HepG2 (cell line): ENCODE data around the gene SLC35D2. TPM values are rescaled to one million over a fixed set of nuclear protein-coding genes. Genes with fewer than 3 reads are reported as not detected.

ENCODE experiments used
- AKAP8 ChIP-seq: sonication (generic); formaldehyde crosslinking; IDR thresholded peaks from 2 replicates; pipeline ENCODE4 v1.5.1; 2020; ENCODE audit warnings: mild to moderate bottlenecking, missing genetic modification reagents
- ATAD3A ChIP-seq: sonication (generic); formaldehyde crosslinking; IDR thresholded peaks from 2 replicates; pipeline ENCODE4 v1.4.0; 2020; ENCODE audit warnings: missing genetic modification reagents
- EP300 ChIP-seq, 3 experiments: sonication (generic) in 1 of 3; formaldehyde crosslinking in 1 of 3; IDR thresholded peaks; 2 replicates each; pipeline versions ENCODE4 v1.5.1 to v1.6.1; 2011 to 2020; ENCODE audit warnings: low read depth in 2 of 3, low read length in 2 of 3, borderline replicate concordance in 1 of 3, improper control_type of control experiment in 1 of 3, mild to moderate bottlenecking in 1 of 3, missing genetic modification reagents in 1 of 3, moderate library complexity in 1 of 3
- ERF ChIP-seq: IDR thresholded peaks from 2 replicates; pipeline ENCODE4 v1.6.1; 2018; ENCODE audit warnings: missing biosample characterization, missing genetic modification reagents
- FOSL2 ChIP-seq: sonication (generic); formaldehyde crosslinking; IDR thresholded peaks from 2 replicates; pipeline ENCODE4 v1.4.0; 2020; ENCODE audit warnings: missing genetic modification reagents
- HMG20A ChIP-seq: IDR thresholded peaks from 2 replicates; pipeline ENCODE4 v1.6.1; 2016; ENCODE audit warnings: borderline replicate concordance
- HOXA3 ChIP-seq: sonication (generic); formaldehyde crosslinking; IDR thresholded peaks from 2 replicates; pipeline ENCODE4 v1.5.0; 2020; ENCODE audit warnings: missing genetic modification reagents
- ISL2 ChIP-seq: sonication (generic); formaldehyde crosslinking; IDR thresholded peaks from 2 replicates; pipeline ENCODE4 v1.5.0; 2020; ENCODE audit warnings: missing genetic modification reagents
- JUND ChIP-seq: sonication (generic); formaldehyde crosslinking; IDR thresholded peaks from 2 replicates; pipeline ENCODE4 v1.8.0; 2022; ENCODE audit warnings: mild to moderate bottlenecking, missing genetic modification reagents
- MAFF ChIP-seq: IDR thresholded peaks from 2 replicates; pipeline ENCODE4 v1.6.1; 2011; ENCODE audit warnings: low read depth, low read length, improper control_type of control experiment
- MED1 ChIP-seq: sonication (generic); formaldehyde crosslinking; IDR thresholded peaks from 2 replicates; pipeline ENCODE4 v1.4.0; 2020; ENCODE audit warnings: missing genetic modification reagents
- MIER3 ChIP-seq: IDR thresholded peaks from 2 replicates; pipeline ENCODE4 v1.6.1; 2016; ENCODE audit warnings: missing compliant biosample characterization, borderline replicate concordance
- MYPOP ChIP-seq: sonication (generic); formaldehyde crosslinking; IDR thresholded peaks from 2 replicates; pipeline ENCODE4 v1.8.1; 2023; ENCODE audit warnings: mild to moderate bottlenecking, moderate library complexity, missing genetic modification reagents
- NPAS2 ChIP-seq: sonication (generic); formaldehyde crosslinking; IDR thresholded peaks from 2 replicates; pipeline ENCODE4 v1.8.0; 2022; ENCODE audit warnings: mild to moderate bottlenecking, missing genetic modification reagents, borderline replicate concordance
- NR2F1 ChIP-seq, 2 experiments: fragments of 450-650 bp in 1 of 2; formaldehyde crosslinking in 1 of 2; IDR thresholded peaks; 2 replicates each; pipeline versions ENCODE4 v1.5.0 to v1.6.1; 2016 to 2020; ENCODE audit warnings: mild to moderate bottlenecking in 1 of 2, missing compliant biosample characterization in 1 of 2, missing genetic modification reagents in 1 of 2, moderate library complexity in 1 of 2
- POLR2A ChIP-seq, 2 experiments: IDR thresholded peaks; 2 replicates each; pipeline ENCODE4 v1.6.1; 2011; ENCODE audit warnings: low read depth in 2 of 2, low read length in 2 of 2, mild to moderate bottlenecking in 1 of 2, moderate library complexity in 1 of 2; ENCODE audit not compliant: insufficient read depth in 1 of 2
- TCF7L2 ChIP-seq: IDR thresholded peaks from 2 replicates; pipeline ENCODE4 v1.6.1; 2011; ENCODE audit warnings: mild to moderate bottlenecking, low read depth, low read length, moderate library complexity
- TP53 ChIP-seq: sonication (generic); formaldehyde crosslinking; conservative IDR thresholded peaks from 2 replicates; pipeline ENCODE4 v1.4.0; 2020; ENCODE audit warnings: missing genetic modification reagents
- ZNF205 ChIP-seq: IDR thresholded peaks from 2 replicates; pipeline ENCODE4 v1.6.1; 2018; ENCODE audit warnings: missing biosample characterization, missing genetic modification reagents
- ZNF230 ChIP-seq: sonication (generic); formaldehyde crosslinking; IDR thresholded peaks from 2 replicates; pipeline ENCODE4 v1.4.0; 2020; ENCODE audit warnings: mild to moderate bottlenecking, missing genetic modification reagents
- ZNF251 ChIP-seq: sonication (generic); formaldehyde crosslinking; IDR thresholded peaks from 2 replicates; pipeline ENCODE4 v1.9.0; 2021; ENCODE audit warnings: mild to moderate bottlenecking, missing genetic modification reagents
- ZNF660 ChIP-seq: sonication (generic); formaldehyde crosslinking; IDR thresholded peaks from 2 replicates; pipeline ENCODE4 v1.5.1; 2020; ENCODE audit warnings: mild to moderate bottlenecking, low read depth, missing genetic modification reagents, borderline replicate concordance
- ZNF772 ChIP-seq: sonication (generic); formaldehyde crosslinking; IDR thresholded peaks from 2 replicates; pipeline ENCODE4 v1.5.0; 2020; ENCODE audit warnings: mild to moderate bottlenecking, missing genetic modification reagents
- ZNF792 ChIP-seq: IDR thresholded peaks from 2 replicates; pipeline ENCODE4 v1.6.1; 2016
- polyA plus RNA-seq, 8 experiments: library from polyadenylated mRNA; depleted of rRNA in 3 of 8; stranded (reverse) in 7 of 8; unstranded in 1 of 8; fragments of >200 nt; fragmentation: Illumina TruSeq in 4 of 8; extraction: Trizol in 4 of 8; gene quantifications; 2 replicates each; pipeline versions ENCODE4 v1.2.1 to v1.2.3, GENCODE V29; 2011 to 2016; ENCODE audit warnings: low read depth in 4 of 8, missing spikeins in 1 of 8, mixed read lengths in 1 of 8; ENCODE audit not compliant: insufficient read depth in 1 of 8
- total RNA-seq, 5 experiments: library from RNA; depleted of rRNA; stranded (reverse); fragments of >200 nt; fragmentation: Illumina TruSeq; extraction: Trizol; gene quantifications; 2 replicates each; pipeline ENCODE4 v1.2.3, GENCODE V29; 2016; ENCODE audit warnings: low read depth in 1 of 5
- TF ChIP-seq, protein P1 (sequence below): sonication (generic); formaldehyde crosslinking; IDR thresholded peaks from 2 replicates; pipeline ENCODE4 v1.9.0; 2021; ENCODE audit warnings: missing genetic modification reagents, borderline replicate concordance
- TF ChIP-seq, protein P2 (sequence below): sonication (generic); formaldehyde crosslinking; IDR thresholded peaks from 2 replicates; pipeline ENCODE4 v1.5.1; 2020; ENCODE audit warnings: missing genetic modification reagents, mild to moderate bottlenecking, borderline replicate concordance
- TF ChIP-seq, protein P3 (sequence below): IDR thresholded peaks from 2 replicates; pipeline ENCODE4 v1.6.1; 2016; ENCODE audit warnings: low read depth, control low read depth

Gene SLC35D2
- total and polyA plus RNA-seq, 2 of the 13 experiments (the other 11 are each of a cell fraction or from before 2014, with no cell fraction given): 96.2 to 103 TPM

GRCh38 chr9:96420468-96421219, 37.1 kb upstream of the SLC35D2 start (continued):
- TF ChIP-seq EP300 (IDR thresholded peaks at IDR 0.05; ENCODE audit: low read depth in 2 of 2, low read length in 2 of 2) (peak in 1 of 2 experiments; percentile 89; a peak in 3 of 4 replicates), EP300 (CRISPR knock-in tag; IDR thresholded peaks at IDR 0.05; ENCODE audit: borderline replicate concordance) (peak; percentile 70), ERF (CRISPR knock-in tag) (peak; percentile 79), POLR2A (IDR thresholded peaks at IDR 0.05; ENCODE audit: insufficient read depth in 1 of 2, low read depth in 2 of 2, low read length in 2 of 2) (0 out of 4 replicates have a peak, but pooled peaks of 1 of the 2 experiments have one; percentile 16), MAFF (peak; percentile 84), AKAP8 (CRISPR knock-in tag) (no peak), MYPOP (CRISPR knock-in tag) (0 out of 2 replicates have a peak, but pooled peaks have one; percentile 54), HMG20A (CRISPR knock-in tag) (peak; percentile 84; the same call in 1 of the 2 replicates), ZNF660 (CRISPR knock-in tag) (no peak), TP53 (CRISPR knock-in tag) (no peak), TCF7L2 (no peak), NPAS2 (CRISPR knock-in tag) (no peak), ZNF792 (peak; percentile 79; the same call in 1 of the 2 replicates), ISL2 (CRISPR knock-in tag) (peak; percentile 59), ZNF230 (peak; percentile 52; the same call in 1 of the 2 replicates), MIER3 (CRISPR knock-in tag) (peak; percentile 81; the same call in 1 of the 2 replicates), NR2F1 (CRISPR knock-in tag; IDR thresholded peaks at IDR 0.05) (peak; percentile 41 to 42; a peak in 2 of 4 replicates), MED1 (CRISPR knock-in tag) (peak; percentile 97), FOSL2 (CRISPR knock-in tag) (peak; percentile 99), JUND (CRISPR knock-in tag) (peak; percentile 91), ZNF251 (no peak), HOXA3 (peak; percentile 78), ZNF205 (CRISPR knock-in tag) (peak; percentile 81), ZNF772 (CRISPR knock-in tag) (0 out of 2 replicates have a peak, but pooled peaks have one; percentile 19), ATAD3A (CRISPR knock-in tag) (no peak)
- TF ChIP-seq, protein P1, sequence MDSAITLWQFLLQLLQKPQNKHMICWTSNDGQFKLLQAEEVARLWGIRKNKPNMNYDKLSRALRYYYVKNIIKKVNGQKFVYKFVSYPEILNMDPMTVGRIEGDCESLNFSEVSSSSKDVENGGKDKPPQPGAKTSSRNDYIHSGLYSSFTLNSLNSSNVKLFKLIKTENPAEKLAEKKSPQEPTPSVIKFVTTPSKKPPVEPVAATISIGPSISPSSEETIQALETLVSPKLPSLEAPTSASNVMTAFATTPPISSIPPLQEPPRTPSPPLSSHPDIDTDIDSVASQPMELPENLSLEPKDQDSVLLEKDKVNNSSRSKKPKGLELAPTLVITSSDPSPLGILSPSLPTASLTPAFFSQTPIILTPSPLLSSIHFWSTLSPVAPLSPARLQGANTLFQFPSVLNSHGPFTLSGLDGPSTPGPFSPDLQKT (CRISPR knock-in tag): no peak
- TF ChIP-seq, protein P2, sequence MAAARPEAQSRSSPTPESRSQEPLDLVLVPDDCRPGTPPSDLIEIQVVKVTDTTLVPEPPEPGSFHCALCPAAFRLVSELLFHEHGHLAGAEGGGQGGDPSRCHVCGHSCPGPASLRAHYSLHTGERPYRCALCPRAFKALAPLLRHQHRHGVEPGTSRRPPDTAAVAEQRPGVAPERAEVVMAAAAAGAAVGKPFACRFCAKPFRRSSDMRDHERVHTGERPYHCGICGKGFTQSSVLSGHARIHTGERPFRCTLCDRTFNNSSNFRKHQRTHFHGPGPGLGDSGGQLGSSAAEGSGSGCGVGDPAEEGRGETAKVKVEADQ (CRISPR knock-in tag): no peak
- TF ChIP-seq, protein P3, sequence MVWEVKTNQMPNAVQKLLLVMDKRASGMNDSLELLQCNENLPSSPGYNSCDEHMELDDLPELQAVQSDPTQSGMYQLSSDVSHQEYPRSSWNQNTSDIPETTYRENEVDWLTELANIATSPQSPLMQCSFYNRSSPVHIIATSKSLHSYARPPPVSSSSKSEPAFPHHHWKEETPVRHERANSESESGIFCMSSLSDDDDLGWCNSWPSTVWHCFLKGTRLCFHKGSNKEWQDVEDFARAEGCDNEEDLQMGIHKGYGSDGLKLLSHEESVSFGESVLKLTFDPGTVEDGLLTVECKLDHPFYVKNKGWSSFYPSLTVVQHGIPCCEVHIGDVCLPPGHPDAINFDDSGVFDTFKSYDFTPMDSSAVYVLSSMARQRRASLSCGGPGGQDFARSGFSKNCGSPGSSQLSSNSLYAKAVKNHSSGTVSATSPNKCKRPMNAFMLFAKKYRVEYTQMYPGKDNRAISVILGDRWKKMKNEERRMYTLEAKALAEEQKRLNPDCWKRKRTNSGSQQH (CRISPR knock-in tag): no peak
